Stimulated activated memory B cell treated with anti-CD40 and anti-IgM and Interleukin-4, amounts not matched to agents 10 μg/mL and 1 μg/mL and 100 μg/mL, for 72 hours (primary cell): ENCODE measurements around the gene CDC7.

Experiments
- ATAC-seq: fragments of 150-1000 bp; cut with Tn5 transposase; 2 replicates; pipeline ENCODE4 v1.10.0; 2021
- H3K27ac Mint-ChIP-seq: one replicate; pipeline ENCODE4 v1.8.0; 2022; ENCODE audit warnings: mild to moderate bottlenecking, mixed read lengths
- H3K27me3 Mint-ChIP-seq: one replicate; pipeline ENCODE4 v1.8.0; 2022; ENCODE audit warnings: mixed read lengths
- H3K36me3 Mint-ChIP-seq: one replicate; pipeline ENCODE4 v1.8.0; 2022; ENCODE audit warnings: mixed read lengths
- H3K4me1 Mint-ChIP-seq: one replicate; pipeline ENCODE4 v1.8.0; 2022; ENCODE audit warnings: mixed read lengths
- H3K4me3 Mint-ChIP-seq: one replicate; pipeline ENCODE4 v1.8.0; 2022; ENCODE audit warnings: mild to moderate bottlenecking, moderate library complexity, mixed read lengths
- H3K9me3 Mint-ChIP-seq: one replicate; pipeline ENCODE4 v1.8.0; 2022; ENCODE audit warnings: mixed read lengths

CDC7 gene

GRCh38 chr1:91527266-91527765 is 26.7 kb downstream of the CDC7 start:
- Mint-ChIP-seq H3K4me3 (no peak overlapping the region), H3K36me3 (no peaks in the 10 kb centered on the region), H3K4me1 (no peaks in the 10 kb centered on the region), H3K9me3 (no peaks in the 10 kb centered on the region), H3K27me3 (no peaks in the 10 kb centered on the region), H3K27ac (no peak overlapping the region)
- no peak for ATAC-seq

- ATAC-seq, result no peak
- Mint-ChIP-seq H3K4me1 (no peaks in the 10 kb centered on the region), H3K36me3 (no peaks in the 10 kb centered on the region), H3K27ac (no peak overlapping the region), H3K9me3 (no peaks in the 10 kb centered on the region), H3K27me3 (no peaks in the 10 kb centered on the region), H3K4me3 (no peak overlapping the region)
These were observed 27.1 kb downstream of the CDC7 start for GRCh38 chr1:91527781-91528180.

GRCh38 chr1:91529856-91530255 is 29.2 kb downstream of the CDC7 start:
- Mint-ChIP-seq H3K9me3 (no peaks in the 10 kb centered on the region), H3K27me3 (no peaks in the 10 kb centered on the region), H3K4me3 (no peak overlapping the region), H3K36me3 (no peaks in the 10 kb centered on the region), H3K27ac (no peak overlapping the region), H3K4me1 (no peaks in the 10 kb centered on the region)
- no peak for ATAC-seq

GRCh38 chr1:91533361-91534024 is 32.8 kb downstream of the CDC7 start:
- H3K4me1 Mint-ChIP-seq, result no peaks in the 10 kb centered on the region
- ATAC-seq, result no peak
- H3K4me3 Mint-ChIP-seq, result no peak overlapping the region
- no peaks in the 10 kb centered on the region for H3K27me3 Mint-ChIP-seq
- H3K27ac Mint-ChIP-seq, result no peak overlapping the region
- H3K9me3 Mint-ChIP-seq, result no peaks in the 10 kb centered on the region
- no peaks in the 10 kb centered on the region for H3K36me3 Mint-ChIP-seq

GRCh38 chr1:91535441-91535840 is 34.8 kb downstream of the CDC7 start:
- ATAC-seq, result no peak

GRCh38 chr1:91537281-91537986 is 36.8 kb downstream of the CDC7 start:
- no peak for ATAC-seq
- Mint-ChIP-seq H3K9me3 (no peaks in the 10 kb centered on the region), H3K36me3 (no peaks in the 10 kb centered on the region), H3K4me3 (no peak overlapping the region), H3K27me3 (no peaks in the 10 kb centered on the region), H3K27ac (no peak overlapping the region), H3K4me1 (no peaks in the 10 kb centered on the region)

More at GRCh38 chr1:91535441-91535840, 34.8 kb downstream of the CDC7 start:
- H3K36me3 Mint-ChIP-seq, result no peaks in the 10 kb centered on the region
- no peaks in the 10 kb centered on the region for H3K9me3 Mint-ChIP-seq
- no peaks in the 10 kb centered on the region for H3K4me1 Mint-ChIP-seq
- no peaks in the 10 kb centered on the region for H3K27me3 Mint-ChIP-seq
- H3K4me3 Mint-ChIP-seq, result no peak overlapping the region
- H3K27ac Mint-ChIP-seq, result no peak overlapping the region

GRCh38 chr1:91537987-91538304 is 37.3 kb downstream of the CDC7 start:
- H3K27ac Mint-ChIP-seq, result no peak overlapping the region
- H3K9me3 Mint-ChIP-seq, result no peaks in the 10 kb centered on the region
- H3K36me3 Mint-ChIP-seq, result no peaks in the 10 kb centered on the region
- H3K4me1 Mint-ChIP-seq, result no peaks in the 10 kb centered on the region
- H3K4me3 Mint-ChIP-seq, result no peak overlapping the region
- no peaks in the 10 kb centered on the region for H3K27me3 Mint-ChIP-seq
- no peak for ATAC-seq

- ATAC-seq, result no peak
- H3K27ac Mint-ChIP-seq, result no peak overlapping the region
- no peaks in the 10 kb centered on the region for H3K9me3 Mint-ChIP-seq
- H3K27me3 Mint-ChIP-seq, result peaks cover 8% of the 10 kb centered on the region
- no peak overlapping the region for H3K4me3 Mint-ChIP-seq
- no peaks in the 10 kb centered on the region for H3K4me1 Mint-ChIP-seq
- no peaks in the 10 kb centered on the region for H3K36me3 Mint-ChIP-seq
These were observed 40.3 kb downstream of the CDC7 start for GRCh38 chr1:91540910-91541309.

- Mint-ChIP-seq H3K36me3 (no peaks in the 10 kb centered on the region), H3K4me1 (no peaks in the 10 kb centered on the region), H3K27me3 (peaks cover 19% of the 10 kb centered on the region), H3K9me3 (no peaks in the 10 kb centered on the region), H3K4me3 (no peak overlapping the region), H3K27ac (no peak overlapping the region)
- no peak for ATAC-seq
These were observed 41.4 kb downstream of the CDC7 start for GRCh38 chr1:91541918-91542533.

GRCh38 chr1:91545506-91546300 is 45.1 kb downstream of the CDC7 start:
- Mint-ChIP-seq H3K27me3 (peaks cover 25% of the 10 kb centered on the region), H3K9me3 (no peaks in the 10 kb centered on the region), H3K4me1 (no peaks in the 10 kb centered on the region), H3K36me3 (no peaks in the 10 kb centered on the region), H3K4me3 (no peak overlapping the region), H3K27ac (no peak overlapping the region)
- ATAC-seq, result no peak

- Mint-ChIP-seq H3K27me3 (peaks cover 25% of the 10 kb centered on the region), H3K9me3 (no peaks in the 10 kb centered on the region), H3K4me1 (no peaks in the 10 kb centered on the region), H3K36me3 (no peaks in the 10 kb centered on the region), H3K27ac (no peak overlapping the region), H3K4me3 (no peak overlapping the region)
- no peak for ATAC-seq
These were observed 45.6 kb downstream of the CDC7 start for GRCh38 chr1:91546301-91546581.

GRCh38 chr1:91546876-91547275 is 46.2 kb downstream of the CDC7 start:
- Mint-ChIP-seq H3K4me1 (no peaks in the 10 kb centered on the region), H3K27me3 (peaks cover 25% of the 10 kb centered on the region), H3K4me3 (no peak overlapping the region), H3K27ac (no peak overlapping the region), H3K36me3 (no peaks in the 10 kb centered on the region), H3K9me3 (no peaks in the 10 kb centered on the region)
- ATAC-seq, result no peak

- Mint-ChIP-seq H3K27ac (no peak overlapping the region), H3K4me1 (no peaks in the 10 kb centered on the region), H3K36me3 (no peaks in the 10 kb centered on the region), H3K27me3 (peaks cover 25% of the 10 kb centered on the region), H3K9me3 (no peaks in the 10 kb centered on the region), H3K4me3 (no peak overlapping the region)
- ATAC-seq, result no peak
These were observed 47.9 kb downstream of the CDC7 start for GRCh38 chr1:91548376-91549040.

- Mint-ChIP-seq H3K9me3 (no peaks in the 10 kb centered on the region), H3K4me3 (no peak overlapping the region), H3K4me1 (no peaks in the 10 kb centered on the region), H3K27ac (no peak overlapping the region), H3K36me3 (no peaks in the 10 kb centered on the region), H3K27me3 (peaks cover 25% of the 10 kb centered on the region)
- ATAC-seq, result no peak
These were observed 48.5 kb downstream of the CDC7 start for GRCh38 chr1:91549041-91549735.

GRCh38 chr1:91550961-91551360 is 50.3 kb downstream of the CDC7 start:
- H3K27ac Mint-ChIP-seq, result no peak overlapping the region
- no peaks in the 10 kb centered on the region for H3K4me1 Mint-ChIP-seq
- no peak overlapping the region for H3K4me3 Mint-ChIP-seq
- peaks cover 30% of the 10 kb centered on the region for H3K27me3 Mint-ChIP-seq
- no peak for ATAC-seq
- no peaks in the 10 kb centered on the region for H3K9me3 Mint-ChIP-seq
- no peaks in the 10 kb centered on the region for H3K36me3 Mint-ChIP-seq
